GM19397 (cell line): Measurements from ENCODE around the gene TSKU.
"Not testable (repeated sequence)": the region's sequence is repeated elsewhere in the genome, so short reads cannot be mapped to it uniquely, and the experiment has no call there.

Source experiments
- ATAC-seq: cut with Tn5 transposase; IDR thresholded peaks from one replicate; pipeline ENCODE4 v1.9.1; 2021; ENCODE audit warnings: mild to moderate bottlenecking, moderate library complexity; ENCODE audit not compliant: unreplicated experiment

The TSKU gene

DNA sequence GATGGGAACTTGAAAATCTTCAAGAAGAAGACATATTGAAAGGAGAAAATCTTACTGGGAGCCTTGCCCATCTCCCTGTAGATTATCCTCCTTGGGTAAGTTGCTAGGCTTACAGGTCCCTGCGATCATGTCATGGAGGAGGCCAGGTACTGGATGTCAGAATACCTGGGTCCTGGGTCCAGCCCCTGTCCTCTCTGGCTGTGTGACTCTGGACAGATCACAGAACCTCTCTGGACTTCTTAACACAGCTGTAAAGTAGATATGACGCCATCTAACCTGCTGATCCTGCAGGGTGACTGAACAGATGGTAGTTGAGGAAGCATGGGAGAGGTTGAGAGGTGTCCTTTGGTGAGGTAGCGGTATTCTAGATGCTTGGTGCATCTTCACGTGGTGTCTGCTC, 4.1 kb downstream of the TSKU start:
- ATAC-seq: no peak

DNA sequence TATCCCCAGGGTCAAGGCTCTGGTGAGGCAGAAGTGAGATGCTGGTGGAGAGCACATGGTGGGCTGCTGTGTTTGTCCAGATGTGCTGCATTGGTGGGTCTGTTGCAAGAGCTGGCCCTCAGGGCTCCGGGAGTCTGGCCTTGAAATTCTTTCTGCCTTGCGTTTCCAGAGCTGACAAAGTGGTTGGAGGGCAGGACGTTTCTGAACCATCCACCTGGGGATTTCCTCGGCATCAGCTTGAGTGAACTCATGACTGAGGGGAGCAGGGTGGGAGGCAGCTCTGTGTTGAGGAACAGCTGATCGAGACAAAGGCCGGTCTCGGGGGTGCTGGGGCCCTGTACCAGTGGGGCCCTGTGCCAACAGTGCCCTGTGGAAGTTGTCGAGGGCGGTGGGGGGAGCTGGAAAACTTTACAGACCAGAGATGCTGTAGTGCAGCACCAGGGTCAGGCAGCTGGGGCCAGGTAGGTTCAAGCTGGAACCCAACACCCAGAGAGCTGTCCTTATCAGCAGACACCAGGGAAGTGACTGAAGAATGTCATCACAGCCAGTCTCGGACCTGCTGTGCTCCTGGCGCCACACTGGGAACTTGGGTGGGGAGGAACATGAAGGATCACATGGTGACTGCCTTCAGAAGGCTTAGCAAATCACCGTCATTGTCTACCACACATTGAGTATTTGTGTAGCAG, 4.9 kb downstream of the TSKU start:
- ATAC-seq: no peak

DNA sequence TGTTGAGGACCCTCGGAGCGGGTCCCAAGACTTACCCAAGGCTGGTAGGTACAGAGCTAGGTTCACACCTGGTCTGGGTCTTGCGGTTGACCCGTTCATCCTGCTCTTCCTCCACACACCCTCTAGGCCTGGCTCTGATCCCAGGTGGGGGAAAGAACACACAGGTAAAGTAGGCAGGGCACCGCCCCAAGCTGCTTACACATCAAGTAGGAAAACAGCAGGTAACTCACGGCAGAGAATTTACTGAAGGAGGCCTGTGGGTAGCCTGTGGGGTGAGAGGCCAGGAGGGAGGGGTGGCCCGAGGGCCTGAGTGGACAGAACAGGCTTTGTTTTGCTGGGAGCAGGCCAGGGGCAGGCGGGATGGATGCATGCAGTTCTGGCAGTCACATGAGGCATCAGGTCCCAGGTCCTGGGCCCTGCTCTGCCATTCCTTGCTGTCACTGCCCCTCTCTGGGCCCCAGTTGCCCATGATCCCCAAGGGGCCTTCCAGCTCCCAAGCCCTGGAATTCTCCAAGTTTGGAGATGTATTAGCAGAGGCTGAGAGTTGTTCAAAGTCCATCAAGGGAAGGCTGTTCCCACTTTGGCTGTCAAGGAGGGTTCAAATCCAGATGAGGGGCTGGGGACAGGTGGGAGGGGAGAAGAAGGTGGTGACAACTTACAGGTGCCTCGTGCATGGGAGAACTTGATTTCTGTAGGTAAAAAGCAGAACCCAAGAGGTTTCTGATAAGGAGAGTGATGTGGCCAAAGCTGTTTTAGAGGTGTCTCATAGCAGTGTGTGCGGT, 5.7 kb downstream of the TSKU start:
- no peak for ATAC-seq

DNA sequence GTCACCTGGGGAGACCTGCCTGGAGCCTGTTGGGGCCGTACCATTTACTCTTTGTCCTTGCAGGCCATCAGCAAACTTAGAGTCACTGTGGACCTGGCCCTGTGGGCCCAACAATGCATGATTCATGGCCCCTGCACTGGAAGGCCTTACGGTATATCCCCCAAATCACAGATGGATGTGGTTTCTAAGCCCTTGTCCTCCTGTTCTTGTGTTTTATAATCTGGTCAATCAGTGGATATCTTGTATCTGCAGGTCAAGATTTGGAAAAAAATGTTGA, 6.2 kb downstream of the TSKU start:
- ATAC-seq: no peak

DNA sequence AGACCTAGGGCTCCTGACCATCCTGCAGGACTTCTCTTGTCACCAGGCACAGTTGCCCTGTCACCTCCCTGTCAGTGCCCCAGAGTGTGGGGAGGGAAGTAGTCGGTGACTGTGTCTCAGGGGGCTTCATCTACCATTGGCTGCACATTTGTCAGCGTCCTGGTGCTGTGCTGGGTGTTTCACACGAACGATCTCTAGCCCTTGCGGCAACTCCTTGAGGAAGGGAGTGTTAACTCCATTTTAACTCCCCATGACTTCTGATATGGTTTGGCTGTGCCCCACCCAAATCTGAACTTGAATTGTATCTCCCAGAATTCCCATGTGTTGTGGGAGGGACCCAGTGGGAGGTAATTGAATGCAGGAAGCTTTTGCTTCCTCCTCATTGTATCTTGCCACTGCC, 7.1 kb downstream of the TSKU start:
- ATAC-seq: no peak

DNA sequence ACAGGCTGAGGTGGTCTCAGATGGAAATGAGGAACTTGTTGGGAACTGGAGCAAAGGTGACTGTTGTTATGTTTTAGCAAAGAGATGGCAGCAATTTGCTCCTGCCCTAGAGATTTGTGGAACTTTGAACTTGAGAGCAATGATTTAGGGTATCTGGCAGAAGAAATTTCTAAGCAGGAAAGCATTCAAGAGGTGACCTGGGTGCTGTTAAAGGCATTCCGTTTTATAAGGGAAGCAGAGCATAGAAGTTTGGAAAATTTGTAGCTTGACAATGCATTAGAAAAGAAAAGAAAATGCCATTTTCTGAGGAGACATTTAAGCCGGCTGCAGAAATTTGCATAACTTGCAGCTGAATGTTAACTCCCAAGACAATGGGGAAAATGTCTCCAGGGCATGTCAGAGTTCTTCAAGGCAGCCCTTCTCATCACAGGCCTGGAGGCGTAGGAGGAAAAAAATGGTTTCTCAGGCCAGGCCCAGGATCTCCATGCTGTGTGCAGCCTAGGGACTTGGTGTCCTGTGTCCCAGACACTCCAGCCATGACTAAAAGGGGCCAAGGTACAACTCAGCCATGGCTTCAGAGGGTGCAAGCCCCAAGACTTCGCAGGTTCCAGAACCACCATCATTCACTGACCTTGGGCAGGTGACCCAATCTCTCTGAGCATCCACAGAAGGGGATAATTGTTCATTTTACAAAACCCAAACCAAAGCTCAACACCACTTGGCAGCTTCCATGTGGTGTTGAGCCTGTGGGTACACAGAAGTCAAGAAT, 8.0 kb downstream of the TSKU start:
- not testable (repeated sequence) for ATAC-seq

DNA sequence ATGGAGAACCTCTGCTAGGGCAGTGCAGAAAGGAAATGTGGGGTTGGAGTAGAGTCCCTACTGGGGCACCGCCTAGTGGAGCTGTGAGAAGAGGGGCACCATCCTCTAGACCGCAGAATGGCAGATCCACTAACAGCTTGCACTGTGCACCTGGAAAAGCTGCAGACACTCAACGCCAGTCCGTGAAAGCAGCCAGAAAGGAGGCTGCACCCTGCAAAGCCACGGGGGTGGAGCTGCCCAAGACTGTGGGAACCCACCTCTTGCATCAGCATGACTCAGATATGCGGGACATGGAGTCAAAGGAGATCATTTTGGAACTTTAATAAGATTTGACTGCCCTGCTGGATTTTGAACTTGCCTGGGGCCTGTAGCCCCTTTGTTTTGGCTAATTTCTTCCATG, 8.7 kb downstream of the TSKU start:
- ATAC-seq: no peak

DNA sequence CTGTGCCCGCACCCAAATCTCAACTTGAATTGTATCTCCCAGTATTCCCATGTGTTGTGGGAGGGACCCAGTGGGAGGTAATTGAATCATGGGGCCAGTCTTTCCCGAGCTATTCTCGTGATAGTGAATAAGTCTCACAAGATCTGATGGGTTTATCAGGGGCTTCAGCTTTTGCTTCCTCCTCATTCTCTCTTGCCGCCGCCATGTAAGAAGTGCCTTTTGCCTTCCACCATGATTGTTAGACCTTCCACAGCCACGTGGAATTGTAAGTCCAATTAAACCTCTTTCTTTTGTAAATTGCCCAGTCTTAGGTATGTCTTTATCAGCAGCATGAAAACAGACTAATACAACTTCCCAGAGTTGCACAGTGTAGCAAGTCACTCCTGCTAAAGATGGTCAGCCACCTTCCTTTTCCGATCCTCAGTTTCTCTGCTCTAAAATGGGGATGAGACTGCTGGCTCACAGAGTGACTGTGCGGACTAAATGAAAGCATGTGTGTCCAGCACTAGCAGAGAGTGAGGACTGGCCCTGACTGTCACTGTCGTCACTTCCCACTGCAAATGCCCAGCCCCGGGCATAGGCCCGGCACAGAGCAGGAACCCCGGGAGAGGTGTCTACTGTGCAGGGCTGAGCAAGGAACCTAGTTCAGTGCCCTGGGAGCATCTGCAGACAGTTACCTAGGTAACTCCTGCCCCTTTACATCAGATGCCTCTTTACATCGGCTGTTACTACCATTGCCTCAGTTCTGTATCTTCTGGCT, 9.5 kb downstream of the TSKU start:
- ATAC-seq: no peak

DNA sequence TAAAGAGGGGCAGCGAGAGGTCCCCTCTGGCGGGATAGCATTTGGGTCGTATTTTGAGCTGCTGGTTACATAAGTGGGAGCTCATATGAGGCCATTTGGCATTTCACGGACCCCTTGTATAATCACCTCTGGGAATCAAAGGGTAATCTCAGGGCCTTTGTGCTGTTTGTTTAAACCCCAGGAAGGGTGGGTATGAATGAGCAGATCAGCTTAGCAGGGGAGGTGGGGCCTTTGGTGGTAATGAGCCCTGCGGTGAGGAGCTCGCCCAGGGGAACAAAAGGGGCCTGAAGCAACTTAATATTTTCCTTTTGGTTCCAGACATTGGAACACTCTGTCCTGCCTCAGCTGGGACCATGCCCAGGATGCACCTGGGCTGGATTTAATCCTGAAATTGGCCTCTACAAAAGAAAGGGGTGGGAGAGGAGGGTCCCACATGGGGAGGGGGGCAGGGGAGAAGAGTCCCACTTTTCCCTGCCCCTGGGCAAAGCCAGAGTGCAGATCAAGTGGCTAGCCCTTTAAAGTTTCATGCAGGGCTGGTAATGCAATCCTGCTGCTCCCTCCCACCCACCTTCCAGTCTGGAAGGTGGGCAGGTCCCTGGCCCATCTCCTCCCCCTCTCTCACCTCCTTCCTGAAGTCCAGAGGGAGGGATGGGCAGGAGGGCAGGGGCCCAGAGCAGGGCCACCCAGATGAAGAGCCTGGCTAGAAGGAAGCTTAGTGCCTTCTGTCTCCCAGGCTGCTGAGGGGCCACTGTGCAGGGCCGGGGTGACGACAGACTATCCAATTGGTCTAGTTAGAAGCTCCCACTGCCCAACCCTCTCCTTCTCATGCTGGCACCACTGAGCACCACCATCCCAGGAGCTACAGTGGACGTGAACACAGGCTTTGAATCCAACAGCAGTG, 10.5 kb downstream of the TSKU start:
- ATAC-seq: no peak

DNA sequence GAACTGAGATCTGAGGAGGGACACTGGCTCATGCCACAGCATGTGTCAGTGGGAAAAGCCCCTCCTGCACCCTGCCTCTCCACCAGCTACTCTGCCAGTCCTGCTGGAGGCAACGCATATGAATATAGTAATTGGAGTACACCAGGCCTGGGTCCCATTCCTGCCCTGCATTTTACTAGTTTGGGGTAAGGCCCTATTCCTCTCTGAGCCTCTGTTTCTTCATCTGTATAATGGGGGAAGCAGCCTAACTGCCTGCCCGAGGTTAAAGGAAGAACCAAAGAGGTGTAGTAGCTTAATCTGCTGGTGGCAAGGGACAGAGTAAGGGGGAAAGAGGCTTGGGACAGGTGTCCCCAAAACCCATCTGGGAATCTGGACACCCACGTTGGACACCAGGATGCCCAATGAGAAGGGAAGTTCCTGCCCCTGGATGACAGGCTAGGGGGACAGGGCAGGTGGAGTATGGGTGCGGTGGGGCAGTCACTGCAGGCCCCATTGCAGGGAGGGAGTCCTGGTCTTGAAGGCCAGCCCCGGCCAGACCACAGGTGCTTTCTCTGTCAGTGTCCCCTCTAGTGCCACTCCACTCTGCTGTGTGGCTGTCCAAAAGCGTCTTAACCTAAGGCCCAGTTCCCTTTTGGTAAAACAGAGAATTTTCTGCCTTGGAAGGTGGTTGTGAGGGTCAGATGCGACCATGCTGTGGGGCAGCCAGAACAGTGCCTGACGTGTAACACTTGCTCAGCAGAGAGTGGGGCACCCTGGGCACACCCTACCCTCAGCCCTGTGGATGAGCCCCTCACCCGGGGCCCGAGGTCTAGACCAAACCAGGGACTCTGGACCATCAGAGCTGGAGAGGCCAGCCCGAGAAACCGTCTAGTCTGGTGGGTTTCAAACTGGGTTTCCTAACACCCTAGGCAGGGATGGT, 11.5 kb downstream of the TSKU start:
- no peak for ATAC-seq

DNA sequence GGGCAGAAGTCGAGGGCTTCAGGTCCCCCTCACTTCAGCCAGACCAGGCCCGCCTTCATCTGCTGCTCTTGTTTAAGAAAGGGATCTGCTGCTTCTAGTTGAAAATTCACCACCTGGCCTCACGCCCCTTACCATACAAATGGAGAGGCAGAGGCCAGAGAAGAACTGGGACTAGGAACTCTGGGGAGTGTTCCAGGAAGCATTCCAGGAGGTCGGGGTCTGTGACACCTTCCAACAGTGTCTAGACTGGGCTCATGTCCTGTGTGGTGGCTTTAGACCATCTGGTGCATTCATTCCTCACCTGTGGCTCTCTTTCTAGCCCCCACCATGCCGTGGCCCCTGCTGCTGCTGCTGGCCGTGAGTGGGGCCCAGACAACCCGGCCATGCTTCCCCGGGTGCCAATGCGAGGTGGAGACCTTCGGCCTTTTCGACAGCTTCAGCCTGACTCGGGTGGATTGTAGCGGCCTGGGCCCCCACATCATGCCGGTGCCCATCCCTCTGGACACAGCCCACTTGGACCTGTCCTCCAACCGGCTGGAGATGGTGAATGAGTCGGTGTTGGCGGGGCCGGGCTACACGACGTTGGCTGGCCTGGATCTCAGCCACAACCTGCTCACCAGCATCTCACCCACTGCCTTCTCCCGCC, 12.3 kb downstream of the TSKU start:
- ATAC-seq: no peak

DNA sequence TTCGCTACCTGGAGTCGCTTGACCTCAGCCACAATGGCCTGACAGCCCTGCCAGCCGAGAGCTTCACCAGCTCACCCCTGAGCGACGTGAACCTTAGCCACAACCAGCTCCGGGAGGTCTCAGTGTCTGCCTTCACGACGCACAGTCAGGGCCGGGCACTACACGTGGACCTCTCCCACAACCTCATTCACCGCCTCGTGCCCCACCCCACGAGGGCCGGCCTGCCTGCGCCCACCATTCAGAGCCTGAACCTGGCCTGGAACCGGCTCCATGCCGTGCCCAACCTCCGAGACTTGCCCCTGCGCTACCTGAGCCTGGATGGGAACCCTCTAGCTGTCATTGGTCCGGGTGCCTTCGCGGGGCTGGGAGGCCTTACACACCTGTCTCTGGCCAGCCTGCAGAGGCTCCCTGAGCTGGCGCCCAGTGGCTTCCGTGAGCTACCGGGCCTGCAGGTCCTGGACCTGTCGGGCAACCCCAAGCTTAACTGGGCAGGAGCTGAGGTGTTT, 12.8 kb downstream of the TSKU start:
- ATAC-seq: no peak

DNA sequence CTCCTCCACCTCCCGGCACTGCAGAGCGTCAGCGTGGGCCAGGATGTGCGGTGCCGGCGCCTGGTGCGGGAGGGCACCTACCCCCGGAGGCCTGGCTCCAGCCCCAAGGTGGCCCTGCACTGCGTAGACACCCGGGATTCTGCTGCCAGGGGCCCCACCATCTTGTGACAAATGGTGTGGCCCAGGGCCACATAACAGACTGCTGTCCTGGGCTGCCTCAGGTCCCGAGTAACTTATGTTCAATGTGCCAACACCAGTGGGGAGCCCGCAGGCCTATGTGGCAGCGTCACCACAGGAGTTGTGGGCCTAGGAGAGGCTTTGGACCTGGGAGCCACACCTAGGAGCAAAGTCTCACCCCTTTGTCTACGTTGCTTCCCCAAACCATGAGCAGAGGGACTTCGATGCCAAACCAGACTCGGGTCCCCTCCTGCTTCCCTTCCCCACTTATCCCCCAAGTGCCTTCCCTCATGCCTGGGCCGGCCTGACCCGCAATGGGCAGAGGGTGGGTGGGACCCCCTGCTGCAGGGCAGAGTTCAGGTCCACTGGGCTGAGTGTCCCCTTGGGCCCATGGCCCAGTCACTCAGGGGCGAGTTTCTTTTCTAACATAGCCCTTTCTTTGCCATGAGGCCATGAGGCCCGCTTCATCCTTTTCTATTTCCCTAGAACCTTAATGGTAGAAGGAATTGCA, 13.5 kb downstream of the TSKU start:
- ATAC-seq: no peak

DNA sequence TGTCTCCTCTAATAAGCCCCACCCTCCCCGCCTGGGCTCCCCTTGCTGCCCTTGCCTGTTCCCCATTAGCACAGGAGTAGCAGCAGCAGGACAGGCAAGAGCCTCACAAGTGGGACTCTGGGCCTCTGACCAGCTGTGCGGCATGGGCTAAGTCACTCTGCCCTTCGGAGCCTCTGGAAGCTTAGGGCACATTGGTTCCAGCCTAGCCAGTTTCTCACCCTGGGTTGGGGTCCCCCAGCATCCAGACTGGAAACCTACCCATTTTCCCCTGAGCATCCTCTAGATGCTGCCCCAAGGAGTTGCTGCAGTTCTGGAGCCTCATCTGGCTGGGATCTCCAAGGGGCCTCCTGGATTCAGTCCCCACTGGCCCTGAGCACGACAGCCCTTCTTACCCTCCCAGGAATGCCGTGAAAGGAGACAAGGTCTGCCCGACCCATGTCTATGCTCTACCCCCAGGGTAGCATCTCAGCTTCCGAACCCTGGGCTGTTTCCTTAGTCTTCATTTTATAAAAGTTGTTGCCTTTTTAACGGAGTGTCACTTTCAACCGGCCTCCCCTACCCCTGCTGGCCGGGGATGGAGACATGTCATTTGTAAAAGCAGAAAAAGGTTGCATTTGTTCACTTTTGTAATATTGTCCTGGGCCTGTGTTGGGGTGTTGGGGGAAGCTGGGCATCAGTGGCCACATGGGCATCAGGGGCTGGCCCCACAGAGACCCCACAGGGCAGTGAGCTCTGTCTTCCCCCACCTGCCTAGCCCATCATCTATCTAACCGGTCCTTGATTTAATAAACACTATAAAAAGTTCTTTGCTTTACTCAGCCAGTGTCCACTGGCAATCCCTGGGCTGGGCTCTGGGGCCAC, 14.4 kb downstream of the TSKU start:
- no peak for ATAC-seq

DNA sequence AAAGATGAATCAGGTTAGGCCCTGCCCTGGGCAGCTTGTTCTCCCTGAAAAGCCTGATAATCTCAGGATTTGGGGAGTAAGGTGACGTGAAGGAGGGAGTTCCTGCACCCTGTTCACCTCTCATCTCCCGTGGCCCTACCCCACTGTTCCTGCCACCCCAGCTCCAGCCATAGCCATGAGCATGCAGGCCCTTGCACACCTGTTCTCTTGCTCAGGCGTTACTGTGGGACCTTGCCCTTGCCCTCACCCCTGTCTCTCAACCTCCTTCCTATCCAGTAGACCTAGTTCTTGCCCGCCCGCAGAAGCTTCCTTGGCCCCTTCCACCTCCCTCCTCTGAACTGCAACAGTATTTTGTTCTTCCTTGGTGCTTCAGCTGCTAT, 15.0 kb downstream of the TSKU start:
- no peak for ATAC-seq

DNA sequence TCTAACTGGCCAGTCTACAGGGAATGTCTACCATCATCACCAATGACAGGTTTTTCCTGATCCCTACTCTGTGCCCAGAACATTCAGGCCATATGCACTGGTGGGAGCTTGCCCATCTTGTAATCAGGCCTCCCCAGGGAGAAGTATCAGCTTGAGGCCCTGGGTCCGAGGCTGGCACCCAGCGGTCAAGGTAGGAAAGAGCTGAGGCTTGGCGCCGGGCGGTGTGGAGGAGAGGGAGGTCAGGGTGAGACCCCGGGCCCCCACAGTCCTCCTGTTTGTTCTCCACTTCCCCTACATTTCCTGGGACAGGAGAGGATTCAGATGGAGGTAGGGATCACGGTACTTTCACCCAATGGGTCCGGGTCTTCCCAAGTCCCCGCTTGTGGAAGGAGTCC, 15.5 kb downstream of the TSKU start:
- no peak for ATAC-seq
